K562 (cell line): ENCODE results near the gene MME.

Source experiments
- BACH1 ChIP-seq: fragments of 200-800 bp; sonication (Bioruptor generic); IDR thresholded peaks from 2 replicates; pipeline ENCODE4 v1.6.1; 2016; ENCODE audit warnings: missing genetic modification characterization, missing compliant biosample characterization
- ELF1 ChIP-seq: fragments of 200-800 bp; sonication (Bioruptor generic); IDR thresholded peaks from 2 replicates; pipeline ENCODE4 v1.6.1; 2016; ENCODE audit warnings: missing genetic modification characterization, missing compliant biosample characterization
- GABPA ChIP-seq: fragments of 200-800 bp; sonication (Bioruptor generic); conservative IDR thresholded peaks from 2 replicates; pipeline ENCODE4 v1.6.1; 2016; ENCODE audit warnings: low read depth, missing genetic modification characterization, missing compliant biosample characterization
- KDM4B ChIP-seq, 2 experiments: fragments of 450-650 bp in 1 of 2; sonication (generic) in 1 of 2; IDR thresholded peaks; 2 replicates each; pipeline ENCODE4 v1.6.1; 2016 to 2017; ENCODE audit warnings: borderline replicate concordance in 2 of 2, antibody characterized with exemption in 1 of 2, low read depth in 1 of 2, mild to moderate bottlenecking in 1 of 2
- MCM5 ChIP-seq: fragments of 450-650 bp; IDR thresholded peaks from 2 replicates; pipeline ENCODE4 v1.6.1; 2016; ENCODE audit warnings: low read depth
- POLR2A ChIP-seq: fragments of 450-650 bp; conservative IDR thresholded peaks from 2 replicates; pipeline ENCODE4 v1.6.1; 2016
- POLR3A ChIP-seq: IDR thresholded peaks from 2 replicates; pipeline ENCODE4 v1.6.1; 2011; ENCODE audit warnings: borderline replicate concordance, mild to moderate bottlenecking, moderate library complexity; ENCODE audit not compliant: insufficient read length, insufficient read depth; ENCODE audit errors: extremely low read depth
- SIN3A ChIP-seq, 2 experiments: fragments of 150-350 bp in 1 of 2; IDR thresholded peaks; 2 replicates each; pipeline ENCODE4 v1.6.1; 2011 to 2016; ENCODE audit warnings: borderline replicate concordance in 2 of 2, low read depth in 2 of 2, low read length in 2 of 2, mild to moderate bottlenecking in 2 of 2, moderate library complexity in 2 of 2; ENCODE audit not compliant: control insufficient read depth in 1 of 2
- TEAD4 ChIP-seq, 2 experiments: sonication (generic) in 1 of 2; formaldehyde crosslinking in 1 of 2; IDR thresholded peaks; 2 replicates each; pipeline versions ENCODE4 v1.6.1 to v1.8.0; 2012 to 2022; ENCODE audit warnings: borderline replicate concordance in 1 of 2, inconsistent platforms in 1 of 2, low read length in 1 of 2, mild to moderate bottlenecking in 1 of 2, missing genetic modification reagents in 1 of 2
- YY1 ChIP-seq, 3 experiments: IDR thresholded peaks; 2 replicates each; pipeline ENCODE4 v1.6.1; 2011; ENCODE audit warnings: low read length in 2 of 3, mild to moderate bottlenecking in 2 of 3, moderate library complexity in 2 of 3, borderline replicate concordance in 1 of 3, control low read depth in 1 of 3, low read depth in 1 of 3; ENCODE audit not compliant: insufficient read depth in 3 of 3, insufficient replicate concordance in 2 of 3, control insufficient read depth in 1 of 3, insufficient read length in 1 of 3; ENCODE audit errors: extremely low read depth in 1 of 3
- TF ChIP-seq, protein P1 (sequence below), 3 experiments: IDR thresholded peaks in 2 of 3; conservative IDR thresholded peaks in 1 of 3; 2 replicates each; pipeline ENCODE4 v1.5.1; 2011 to 2012; ENCODE audit warnings: low read length in 3 of 3, mild to moderate bottlenecking in 3 of 3, control low read depth in 2 of 3, improper control_type of control experiment in 1 of 3, inconsistent platforms in 1 of 3, low read depth in 1 of 3, mixed read lengths in 1 of 3, moderate library complexity in 1 of 3; ENCODE audit not compliant: insufficient read depth in 2 of 3

DNA sequence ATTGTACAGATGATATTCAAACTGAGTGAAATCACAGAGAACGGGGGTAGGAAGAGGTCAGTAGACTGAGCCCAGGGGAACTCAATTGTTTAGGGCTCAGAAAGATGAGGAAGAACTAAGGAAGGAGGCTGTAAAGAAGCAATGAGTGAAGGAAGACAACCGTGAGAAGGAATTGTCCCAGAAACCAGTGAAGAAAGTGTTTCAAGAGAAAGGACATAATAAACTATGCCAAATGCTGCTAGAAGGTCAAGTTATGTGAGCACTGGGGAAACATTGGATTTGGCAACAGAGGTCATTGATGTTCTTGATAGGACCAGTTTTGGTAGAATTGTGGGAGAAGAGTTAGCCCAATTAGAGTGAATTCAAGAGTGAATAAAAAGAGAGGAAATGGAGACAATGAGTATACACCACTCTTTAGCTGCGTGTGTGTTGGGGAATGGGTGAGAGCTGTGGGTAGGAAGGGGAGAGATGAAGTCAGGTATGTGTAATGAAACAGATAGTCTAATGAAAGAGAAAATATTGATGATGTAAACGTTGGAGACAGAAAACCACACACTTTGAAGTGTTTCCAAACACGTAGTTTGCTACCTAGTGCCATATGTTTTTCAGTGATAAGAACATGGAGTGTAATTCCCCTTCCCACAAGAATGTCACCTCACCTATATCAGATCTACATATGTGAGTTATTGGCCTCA is 42.5 kb upstream of the MME start:
- TF ChIP-seq GABPA (tag): 0 out of 2 replicates have a peak, but pooled peaks have one; percentile 28
- TF ChIP-seq, protein P1, sequence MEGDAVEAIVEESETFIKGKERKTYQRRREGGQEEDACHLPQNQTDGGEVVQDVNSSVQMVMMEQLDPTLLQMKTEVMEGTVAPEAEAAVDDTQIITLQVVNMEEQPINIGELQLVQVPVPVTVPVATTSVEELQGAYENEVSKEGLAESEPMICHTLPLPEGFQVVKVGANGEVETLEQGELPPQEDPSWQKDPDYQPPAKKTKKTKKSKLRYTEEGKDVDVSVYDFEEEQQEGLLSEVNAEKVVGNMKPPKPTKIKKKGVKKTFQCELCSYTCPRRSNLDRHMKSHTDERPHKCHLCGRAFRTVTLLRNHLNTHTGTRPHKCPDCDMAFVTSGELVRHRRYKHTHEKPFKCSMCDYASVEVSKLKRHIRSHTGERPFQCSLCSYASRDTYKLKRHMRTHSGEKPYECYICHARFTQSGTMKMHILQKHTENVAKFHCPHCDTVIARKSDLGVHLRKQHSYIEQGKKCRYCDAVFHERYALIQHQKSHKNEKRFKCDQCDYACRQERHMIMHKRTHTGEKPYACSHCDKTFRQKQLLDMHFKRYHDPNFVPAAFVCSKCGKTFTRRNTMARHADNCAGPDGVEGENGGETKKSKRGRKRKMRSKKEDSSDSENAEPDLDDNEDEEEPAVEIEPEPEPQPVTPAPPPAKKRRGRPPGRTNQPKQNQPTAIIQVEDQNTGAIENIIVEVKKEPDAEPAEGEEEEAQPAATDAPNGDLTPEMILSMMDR (IDR thresholded peaks at IDR 0.05 in 2 of 3, conservative IDR thresholded peaks at IDR 0.05 in 1 of 3; ENCODE audit: insufficient read depth in 2 of 3, low read depth in 1 of 3, low read length in 3 of 3): no peak
- peak; percentile 97 for TF ChIP-seq TEAD4 (IDR thresholded peaks at IDR 0.05; ENCODE audit: low read length)
- no peak for TF ChIP-seq TEAD4 (CRISPR knock-in tag; IDR thresholded peaks at IDR 0.05; ENCODE audit: borderline replicate concordance)
- TF ChIP-seq POLR2A: no peak
- TF ChIP-seq KDM4B (IDR thresholded peaks at IDR 0.05; ENCODE audit: borderline replicate concordance in 2 of 2, low read depth in 1 of 2): no peak
- TF ChIP-seq MCM5: no peak
- TF ChIP-seq BACH1: 0 out of 2 replicates have a peak, but pooled peaks have one; percentile 47
- no peak for TF ChIP-seq ELF1 (tag)
- TF ChIP-seq POLR3A: no peak
- TF ChIP-seq YY1 (IDR thresholded peaks at IDR 0.05; ENCODE audit: borderline replicate concordance in 1 of 3, control insufficient read depth in 1 of 3, extremely low read depth in 1 of 3, insufficient read depth in 3 of 3, insufficient read length in 1 of 3, insufficient replicate concordance in 2 of 3, low read depth in 1 of 3, low read length in 2 of 3): no peak
- TF ChIP-seq SIN3A (IDR thresholded peaks at IDR 0.05; ENCODE audit: borderline replicate concordance in 2 of 2, control insufficient read depth in 1 of 2, low read depth in 2 of 2, low read length in 2 of 2): no peak
